ENCODE measurements around the gene EXOC1.

- no peak for TF ChIP-seq CTCF (conservative IDR thresholded peaks at IDR 0.05; ENCODE audit: low read length)
- no peak for TF ChIP-seq EZH2phosphoT487 (IDR thresholded peaks at IDR 0.05; ENCODE audit: borderline replicate concordance, low read depth, low read length)
Observed at GRCh38 chr4:55951191-55951922, 97.9 kb downstream of the EXOC1 start.
